Mesenchymal stem cell (in vitro differentiated cells and primary cell): Measurements from ENCODE around the gene MUC5B.

Experiments used
- DNase-seq: peaks from one replicate; pipeline ENCODE4 v3.0.0-alpha.2; 2013
- H2AFZ ChIP-seq: one replicate; pipeline ENCODE4 v1.6.1; 2013; ENCODE audit warnings: low read depth, mild to moderate bottlenecking, control low read depth, inconsistent platforms, low read length, moderate library complexity
- H2AK5ac ChIP-seq: 2 replicates; pipeline ENCODE4 v1.6.1; 2013; ENCODE audit warnings: low read length, moderate library complexity, mild to moderate bottlenecking, inconsistent platforms; ENCODE audit not compliant: severe bottlenecking
- H2BK120ac ChIP-seq: one replicate; pipeline ENCODE4 v1.6.1; 2013; ENCODE audit warnings: low read depth, mild to moderate bottlenecking, inconsistent platforms, low read length, moderate library complexity
- H2BK12ac ChIP-seq, 2 experiments: one replicate each; pipeline ENCODE4 v1.6.1; 2013; ENCODE audit warnings: inconsistent platforms in 2 of 2, low read length in 2 of 2, mild to moderate bottlenecking in 2 of 2, moderate library complexity in 2 of 2, control low read depth in 1 of 2
- H2BK15ac ChIP-seq: one replicate; pipeline ENCODE4 v1.6.1; 2013; ENCODE audit warnings: mild to moderate bottlenecking, low read depth, inconsistent platforms; ENCODE audit not compliant: poor library complexity, severe bottlenecking
- H2BK5ac ChIP-seq: 2 replicates; pipeline ENCODE4 v1.6.1; 2013; ENCODE audit warnings: low read depth, mild to moderate bottlenecking, low read length, control low read depth, inconsistent platforms; ENCODE audit not compliant: poor library complexity, severe bottlenecking
- H3K14ac ChIP-seq, 2 experiments: one replicate each; pipeline ENCODE4 v1.6.1; 2013; ENCODE audit warnings: inconsistent platforms in 2 of 2, low read length in 2 of 2, control low read depth in 1 of 2, mild to moderate bottlenecking in 1 of 2, moderate library complexity in 1 of 2
- H3K18ac ChIP-seq, 2 experiments: one replicate each; pipeline ENCODE4 v1.6.1; 2013; ENCODE audit warnings: inconsistent platforms in 2 of 2, low read length in 2 of 2, control low read depth in 1 of 2, low read depth in 1 of 2, mild to moderate bottlenecking in 1 of 2
- H3K23ac ChIP-seq, 2 experiments: one replicate each; pipeline ENCODE4 v1.6.1; 2013; ENCODE audit warnings: inconsistent platforms in 2 of 2, low read length in 2 of 2, mild to moderate bottlenecking in 2 of 2, moderate library complexity in 2 of 2, control low read depth in 1 of 2
- H3K27ac ChIP-seq: 2 replicates; pipeline ENCODE4 v1.5.1; 2013; ENCODE audit warnings: mild to moderate bottlenecking, moderate library complexity, low read length, control low read depth, inconsistent platforms; ENCODE audit not compliant: poor library complexity, severe bottlenecking
- H3K27me3 ChIP-seq, 2 experiments: 2 replicates each; pipeline versions ENCODE4 v1.6.1 to v1.7.0; 2013; ENCODE audit warnings: low read length in 2 of 2, mild to moderate bottlenecking in 2 of 2, moderate library complexity in 2 of 2, control low read depth in 1 of 2, inconsistent platforms in 1 of 2; ENCODE audit not compliant: control insufficient read depth in 1 of 2, insufficient read depth in 1 of 2
- H3K36me3 ChIP-seq, 2 experiments: 2 replicates each; pipeline versions ENCODE4 v1.6.1 to v1.7.0; 2013; ENCODE audit warnings: low read length in 2 of 2, control low read depth in 1 of 2, inconsistent platforms in 1 of 2, low read depth in 1 of 2, mild to moderate bottlenecking in 1 of 2; ENCODE audit not compliant: insufficient read depth in 2 of 2, control insufficient read depth in 1 of 2
- H3K4ac ChIP-seq, 2 experiments: one replicate each; pipeline ENCODE4 v1.6.1; 2013; ENCODE audit warnings: inconsistent platforms in 2 of 2, low read length in 2 of 2, mild to moderate bottlenecking in 2 of 2, moderate library complexity in 2 of 2, control low read depth in 1 of 2, low read depth in 1 of 2
- H3K4me1 ChIP-seq: 2 replicates; pipeline ENCODE4 v1.6.1; 2013; ENCODE audit warnings: low read depth, low read length, control low read depth; ENCODE audit not compliant: control insufficient read depth, insufficient read depth
- H3K4me2 ChIP-seq: 2 replicates; pipeline ENCODE4 v1.6.1; 2013; ENCODE audit warnings: low read length, mild to moderate bottlenecking, inconsistent platforms; ENCODE audit not compliant: poor library complexity, severe bottlenecking
- H3K4me3 ChIP-seq, 2 experiments: 2 replicates each; pipeline versions ENCODE4 v1.5.1 to v1.7.0; 2013; ENCODE audit warnings: low read length in 2 of 2, mild to moderate bottlenecking in 2 of 2, control low read depth in 1 of 2, low read depth in 1 of 2; ENCODE audit not compliant: insufficient read depth in 1 of 2
- H3K79me1 ChIP-seq: replicated peaks from 2 replicates; pipeline ENCODE4 v1.6.1; 2013; ENCODE audit warnings: mild to moderate bottlenecking, control low read depth, low read length, inconsistent platforms; ENCODE audit not compliant: poor library complexity, severe bottlenecking
- H3K9ac ChIP-seq: 2 replicates; pipeline ENCODE4 v1.7.0; 2013; ENCODE audit warnings: mild to moderate bottlenecking, low read length, moderate library complexity
- H3K9me3 ChIP-seq: 2 replicates; pipeline ENCODE4 v1.7.0; 2013; ENCODE audit warnings: mild to moderate bottlenecking, low read length; ENCODE audit not compliant: control insufficient read depth
- H4K8ac ChIP-seq: one replicate; pipeline ENCODE4 v1.6.1; 2013; ENCODE audit warnings: inconsistent platforms, mild to moderate bottlenecking, low read length, moderate library complexity
- H4K91ac ChIP-seq: one replicate; pipeline ENCODE4 v1.6.1; 2013; ENCODE audit warnings: mild to moderate bottlenecking, low read length, inconsistent platforms
- WGBS: methylation state at CpG from one replicate; pipeline ENCODE4 v1.1.7; 2013; ENCODE audit warnings: mixed read lengths; 5-methylcytosine and 5-hydroxymethylcytosine counted together

MUC5B gene

DNA sequence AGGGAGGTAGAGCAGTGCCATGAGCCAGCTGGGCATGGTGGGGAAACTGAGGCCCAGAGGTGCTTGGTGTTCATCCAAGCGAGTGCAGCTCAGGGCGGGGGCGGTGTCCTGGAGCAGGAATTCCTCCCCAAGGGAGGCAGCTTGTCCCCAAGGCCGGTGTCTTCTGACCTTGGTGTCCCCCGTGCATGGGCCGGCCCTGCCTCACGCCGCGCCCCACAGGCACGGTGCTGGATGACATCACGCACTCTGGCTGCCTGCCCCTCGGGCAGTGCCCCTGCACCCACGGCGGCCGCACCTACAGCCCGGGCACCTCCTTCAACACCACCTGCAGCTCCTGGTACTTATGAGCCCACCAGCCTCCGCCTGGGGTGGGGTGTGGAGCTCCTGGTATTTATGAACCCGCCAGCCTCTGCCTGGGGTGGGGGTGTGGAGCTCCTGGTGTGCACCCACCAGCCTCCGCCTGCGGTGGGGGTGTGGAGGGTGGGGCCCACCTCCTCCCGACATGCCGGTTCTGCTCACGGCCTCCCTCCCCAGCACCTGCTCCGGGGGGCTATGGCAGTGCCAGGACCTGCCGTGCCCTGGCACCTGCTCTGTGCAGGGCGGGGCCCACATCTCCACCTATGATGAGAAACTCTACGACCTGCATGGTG lies 6.7 kb downstream of the MUC5B start:
- H2BK120ac ChIP-seq, result no peak overlapping the region
- no peaks in the 10 kb centered on the region for H3K79me1 ChIP-seq
- H3K14ac ChIP-seq, result no peak overlapping the region
- no peak overlapping the region for H2AK5ac ChIP-seq
- H2BK12ac ChIP-seq, result no peak overlapping the region
- H3K4me3 ChIP-seq, result peak overlapping the region in 1 of 2 experiments; percentile 15
- no peak overlapping the region for H2BK5ac ChIP-seq
- no peak for DNase-seq
- H3K23ac ChIP-seq, result no peak overlapping the region
- no peaks in the 10 kb centered on the region for H3K36me3 ChIP-seq
- no peak overlapping the region for H3K4me2 ChIP-seq
- no peaks in the 10 kb centered on the region for H3K9me3 ChIP-seq
- H3K27me3 ChIP-seq, result peaks cover 0 to 36% of the 10 kb centered on the region in 2 experiments
- H3K18ac ChIP-seq, result no peak overlapping the region
- H2BK15ac ChIP-seq, result no peak overlapping the region
- no peak overlapping the region for H4K91ac ChIP-seq
- peaks cover 2% of the 10 kb centered on the region for H3K4me1 ChIP-seq
- H3K9ac ChIP-seq, result no peak overlapping the region
- H2AFZ ChIP-seq, result no peak overlapping the region
- no peak overlapping the region for H4K8ac ChIP-seq
- H3K27ac ChIP-seq, result no peak overlapping the region
- no peak overlapping the region for H3K4ac ChIP-seq
- 92% methylated on average over 18 of the region's 27 CpGs for WGBS

DNA sequence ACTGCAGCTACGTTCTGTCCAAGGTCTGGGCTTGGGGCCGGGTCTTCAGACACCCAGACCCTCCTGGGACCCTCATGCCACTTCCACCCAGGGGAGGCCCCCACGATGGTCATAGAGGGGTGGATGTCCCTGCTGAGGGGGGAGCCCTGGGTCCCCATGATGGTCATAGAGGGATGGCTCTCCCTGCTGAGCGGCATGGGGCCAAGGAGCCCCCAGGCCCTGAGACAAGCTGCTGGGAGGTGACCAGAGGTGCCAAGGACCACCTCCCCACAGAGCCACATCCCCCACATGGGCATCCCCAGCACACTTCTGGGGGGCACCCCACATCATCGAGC lies 7.2 kb downstream of the MUC5B start:
- Histone ChIP-seq H3K4me1 (peaks cover 2% of the 10 kb centered on the region), H3K79me1 (no peaks in the 10 kb centered on the region), H3K4me3 (no peak overlapping the region), H2BK120ac (no peak overlapping the region), H3K9me3 (no peaks in the 10 kb centered on the region), H4K8ac (no peak overlapping the region), H2BK5ac (no peak overlapping the region), H3K23ac (no peak overlapping the region), H4K91ac (no peak overlapping the region), H2BK12ac (no peak overlapping the region), H3K4me2 (no peak overlapping the region), H3K4ac (no peak overlapping the region), H2AFZ (no peak overlapping the region), H3K9ac (no peak overlapping the region), H2AK5ac (no peak overlapping the region), H3K27ac (no peak overlapping the region), H3K36me3 (no peaks in the 10 kb centered on the region), H3K27me3 (peaks cover 0 to 32% of the 10 kb centered on the region in 2 experiments), H3K18ac (no peak overlapping the region), H2BK15ac (no peak overlapping the region), H3K14ac (no peak overlapping the region)
- WGBS, result 74% methylated on average over 3 of the region's 5 CpGs
- no peak for DNase-seq

DNA sequence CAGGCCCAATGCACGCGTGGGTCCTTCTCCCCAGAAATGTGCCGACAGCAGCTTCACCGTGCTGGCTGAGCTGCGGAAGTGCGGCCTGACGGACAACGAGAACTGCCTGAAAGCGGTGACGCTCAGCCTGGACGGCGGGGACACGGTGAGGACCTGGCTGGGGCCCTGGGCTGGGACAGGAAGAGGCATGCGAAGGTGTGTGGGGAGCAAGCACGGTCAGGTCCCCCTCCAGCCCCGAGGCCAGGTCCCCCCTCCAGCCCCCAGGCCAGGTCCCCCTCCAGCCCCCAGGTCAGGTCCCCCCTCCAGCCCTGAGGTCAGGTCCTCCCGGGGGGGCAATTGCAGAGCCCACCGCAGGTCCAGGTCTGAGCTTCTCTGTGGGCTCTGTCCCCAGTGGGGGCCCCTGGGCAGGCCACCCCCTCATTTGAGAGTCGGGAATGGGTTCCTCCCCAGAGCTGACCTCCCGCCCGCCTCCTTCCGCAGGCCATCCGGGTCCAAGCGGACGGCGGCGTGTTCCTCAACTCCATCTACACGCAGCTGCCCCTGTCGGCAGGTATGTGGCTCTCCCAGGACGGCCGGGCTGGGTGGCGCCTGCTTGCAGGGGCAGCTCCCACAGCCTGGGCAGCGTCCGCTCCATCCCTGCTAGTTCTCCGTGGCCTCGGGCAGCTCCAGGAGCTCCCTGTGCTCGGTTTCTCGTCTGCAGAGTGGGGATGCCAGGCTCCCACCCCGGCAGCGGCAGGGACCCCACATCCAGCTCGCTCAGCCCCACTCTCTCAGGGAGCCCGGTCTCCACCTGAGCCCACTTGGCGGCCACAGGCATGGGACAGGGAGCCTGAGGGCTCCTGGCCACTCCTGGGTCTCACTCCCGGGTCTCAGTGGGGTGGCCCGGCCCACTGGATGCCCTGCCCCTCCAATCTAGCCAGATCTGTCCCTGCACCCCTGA lies 7.9 kb downstream of the MUC5B start:
- Histone ChIP-seq H3K14ac (no peak overlapping the region), H3K36me3 (no peaks in the 10 kb centered on the region)

DNA sequence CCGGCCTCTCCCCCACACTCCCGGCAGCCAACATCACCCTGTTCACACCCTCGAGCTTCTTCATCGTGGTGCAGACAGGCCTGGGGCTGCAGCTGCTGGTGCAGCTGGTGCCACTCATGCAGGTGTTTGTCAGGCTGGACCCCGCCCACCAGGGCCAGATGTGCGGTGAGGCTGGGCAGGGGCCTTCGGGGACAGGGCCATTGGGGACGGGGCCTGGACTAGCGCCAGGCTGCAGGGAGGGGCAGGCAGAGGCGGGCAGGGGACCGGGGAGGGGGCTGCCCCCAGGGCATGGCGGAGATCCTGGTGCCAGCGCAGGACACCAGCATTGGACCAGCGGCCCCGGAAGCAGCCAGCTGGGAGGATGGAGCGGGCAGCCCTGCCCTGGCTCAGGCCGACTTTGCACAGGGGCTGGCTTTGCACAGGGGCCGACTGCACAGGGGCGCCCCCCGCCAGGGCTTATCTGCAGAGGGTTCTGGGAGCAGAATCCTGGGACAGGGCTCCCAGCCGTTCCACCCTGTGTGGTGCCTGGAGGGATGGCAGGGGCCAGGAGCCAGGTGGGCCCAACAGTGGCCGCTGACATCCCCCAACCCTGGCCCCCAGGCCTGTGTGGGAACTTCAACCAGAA lies 8.6 kb downstream of the MUC5B start:
- DNase-seq, result no peak
- 90% methylated on average over 22 of the region's 22 CpGs for WGBS
- no peak overlapping the region for H3K14ac ChIP-seq

More for the DNA sequence above, 7.9 kb downstream of the MUC5B start:
- Histone ChIP-seq H3K79me1 (no peaks in the 10 kb centered on the region), H3K4me3 (no peak overlapping the region), H3K18ac (no peak overlapping the region), H3K9ac (no peak overlapping the region), H3K4me1 (peaks cover 2% of the 10 kb centered on the region), H3K9me3 (no peaks in the 10 kb centered on the region), H2AK5ac (no peak overlapping the region), H3K23ac (no peak overlapping the region), H3K27ac (no peak overlapping the region), H2BK120ac (no peak overlapping the region), H3K4ac (no peak overlapping the region), H2BK12ac (no peak overlapping the region), H2BK5ac (no peak overlapping the region), H4K91ac (no peak overlapping the region), H3K4me2 (no peak overlapping the region), H2AFZ (no peak overlapping the region), H3K27me3 (peaks cover 0 to 27% of the 10 kb centered on the region in 2 experiments), H4K8ac (no peak overlapping the region), H2BK15ac (no peak overlapping the region)
- DNase-seq, result no peak
- 92% methylated on average over 43 of the region's 45 CpGs for WGBS

More for the DNA sequence above, 8.6 kb downstream of the MUC5B start:
- no peak overlapping the region for H2AK5ac ChIP-seq
- no peaks in the 10 kb centered on the region for H3K36me3 ChIP-seq
- H2AFZ ChIP-seq, result no peak overlapping the region
- no peak overlapping the region for H4K8ac ChIP-seq
- H3K18ac ChIP-seq, result no peak overlapping the region
- H3K23ac ChIP-seq, result no peak overlapping the region
- H2BK12ac ChIP-seq, result no peak overlapping the region
- no peak overlapping the region for H2BK15ac ChIP-seq
- peaks cover 2% of the 10 kb centered on the region for H3K4me1 ChIP-seq
- no peak overlapping the region for H3K4ac ChIP-seq
- H3K4me3 ChIP-seq, result no peak overlapping the region
- H4K91ac ChIP-seq, result no peak overlapping the region
- peaks cover 0 to 28% of the 10 kb centered on the region in 2 experiments for H3K27me3 ChIP-seq
- no peak overlapping the region for H3K4me2 ChIP-seq
- no peak overlapping the region for H3K9ac ChIP-seq
- no peaks in the 10 kb centered on the region for H3K79me1 ChIP-seq
- H2BK120ac ChIP-seq, result no peak overlapping the region
- H3K9me3 ChIP-seq, result no peaks in the 10 kb centered on the region
- no peak overlapping the region for H3K27ac ChIP-seq
- no peak overlapping the region for H2BK5ac ChIP-seq
